Measurements from ENCODE around the gene FNDC3B.

GRCh38 chr3:172082269-172082668 lies 42.9 kb downstream of the FNDC3B start:
- TF ChIP-seq CTCF (IDR thresholded peaks at IDR 0.05), result no peak
- TF ChIP-seq EZH2 (IDR thresholded peaks at IDR 0.05), result no peak
- no peak for TF ChIP-seq EZH2phosphoT487 (IDR thresholded peaks at IDR 0.05)

Data from neural progenitor cell (in vitro differentiated cells).